MM.1S (cell line): ENCODE results near the gene HOMER3.

Experiments
- DNase-seq: peaks from one replicate; pipeline ENCODE4 v3.0.0-alpha.2; 2015
- H2AFZ ChIP-seq: fragments of 300-600 bp; sonication (generic); 2 replicates; pipeline ENCODE4 v1.6.0; 2016; ENCODE audit warnings: antibody characterized with exemption, low read length
- H3F3A ChIP-seq: fragments of 300-600 bp; sonication (generic); 2 replicates; pipeline ENCODE4 v1.6.1; 2016; ENCODE audit warnings: mild to moderate bottlenecking, antibody characterized with exemption, low read length, moderate library complexity, mixed read lengths; ENCODE audit not compliant: insufficient read depth
- H3K27ac ChIP-seq: fragments of 300-600 bp; sonication (generic); 2 replicates; pipeline ENCODE4 v1.5.1; 2016; ENCODE audit warnings: mild to moderate bottlenecking, low read length
- H3K27me3 ChIP-seq: fragments of 300-600 bp; sonication (generic); replicated peaks from 2 replicates; pipeline ENCODE4 v1.6.0; 2016; ENCODE audit warnings: low read length; ENCODE audit not compliant: insufficient read depth
- H3K36me3 ChIP-seq: fragments of 300-600 bp; sonication (generic); replicated peaks from 2 replicates; pipeline ENCODE4 v1.6.1; 2016; ENCODE audit warnings: mild to moderate bottlenecking, low read length, mixed read lengths; ENCODE audit not compliant: insufficient read depth
- H3K4me1 ChIP-seq: fragments of 300-600 bp; sonication (generic); 2 replicates; pipeline ENCODE4 v1.6.1; 2016; ENCODE audit warnings: low read length, mixed read lengths
- H3K4me2 ChIP-seq: fragments of 300-600 bp; sonication (generic); 2 replicates; pipeline ENCODE4 v1.6.0; 2016; ENCODE audit warnings: low read depth, low read length
- H3K4me3 ChIP-seq: fragments of 300-600 bp; sonication (generic); 2 replicates; pipeline ENCODE4 v1.5.1; 2016; ENCODE audit warnings: low read length, mixed read lengths
- H3K79me2 ChIP-seq: fragments of 300-600 bp; sonication (generic); 2 replicates; pipeline ENCODE4 v1.6.1; 2016; ENCODE audit warnings: mixed run types, low read length, mixed read lengths
- H3K9ac ChIP-seq: fragments of 300-600 bp; sonication (generic); 2 replicates; pipeline ENCODE4 v1.6.1; 2016; ENCODE audit warnings: low read length, mixed read lengths
- H3K9me2 ChIP-seq: fragments of 300-600 bp; sonication (generic); replicated peaks from 2 replicates; pipeline ENCODE4 v1.6.1; 2016; ENCODE audit warnings: mild to moderate bottlenecking, low read length, mixed read lengths; ENCODE audit not compliant: insufficient read depth
- H3K9me3 ChIP-seq: fragments of 300-600 bp; sonication (generic); replicated peaks from 2 replicates; pipeline ENCODE4 v1.6.1; 2016; ENCODE audit warnings: mild to moderate bottlenecking, low read length, mixed read lengths; ENCODE audit not compliant: insufficient read depth
- H4K20me1 ChIP-seq: fragments of 300-600 bp; sonication (generic); 2 replicates; pipeline ENCODE4 v1.6.1; 2016; ENCODE audit warnings: mild to moderate bottlenecking, low read length, moderate library complexity, mixed read lengths; ENCODE audit not compliant: insufficient read depth
- CTCF ChIP-seq: fragments of 300-600 bp; sonication (generic); IDR thresholded peaks from 2 replicates; pipeline ENCODE4 v1.5.1; 2016; ENCODE audit warnings: antibody characterized with exemption, low read length, mixed read lengths
- EZH2 ChIP-seq: fragments of 300-600 bp; sonication (generic); optimal IDR thresholded peaks from 2 replicates; pipeline ENCODE3; 2017; ENCODE audit warnings: low read depth, mild to moderate bottlenecking, antibody characterized with exemption, low read length, mixed read lengths
- EZH2phosphoT487 ChIP-seq: fragments of 300-600 bp; sonication (generic); IDR thresholded peaks from 2 replicates; pipeline ENCODE4 v1.6.1; 2018; ENCODE audit warnings: antibody characterized with exemption, low read length

Gene HOMER3

GRCh38 chr19:18921593-18921992 lies 19.4 kb downstream of the HOMER3 start:
- Histone ChIP-seq H3K4me3 (no peak overlapping the region), H4K20me1 (no peaks in the 10 kb centered on the region), H3F3A (peaks cover 8% of the 10 kb centered on the region), H3K9me2 (no peaks in the 10 kb centered on the region), H3K4me1 (peaks cover 5% of the 10 kb centered on the region), H3K36me3 (peaks cover 9% of the 10 kb centered on the region; the same call in 1 of the 2 replicates), H3K9ac (no peak overlapping the region), H2AFZ (no peak overlapping the region), H3K4me2 (no peak overlapping the region), H3K79me2 (peaks cover 71% of the 10 kb centered on the region), H3K27me3 (no peaks in the 10 kb centered on the region), H3K9me3 (no peaks in the 10 kb centered on the region), H3K27ac (no peak overlapping the region)
- TF ChIP-seq CTCF (no peak), EZH2 (no peak), EZH2phosphoT487 (no peak)
- DNase-seq = no peak

- Histone ChIP-seq H3K4me2 (peak overlapping the region; percentile 94), H3K4me1 (peaks cover 5% of the 10 kb centered on the region), H3K27me3 (no peaks in the 10 kb centered on the region), H3K9me2 (no peaks in the 10 kb centered on the region), H3K79me2 (peaks cover 83% of the 10 kb centered on the region), H3K9me3 (no peaks in the 10 kb centered on the region), H3K36me3 (peaks cover 9% of the 10 kb centered on the region; the same call in 1 of the 2 replicates), H3F3A (peaks cover 8% of the 10 kb centered on the region), H4K20me1 (no peaks in the 10 kb centered on the region), H2AFZ (no peak overlapping the region), H3K4me3 (peak overlapping the region; percentile 99), H3K9ac (peak overlapping the region; percentile 85), H3K27ac (no peak overlapping the region)
- TF ChIP-seq EZH2phosphoT487 (no peak), EZH2 (no peak), CTCF (no peak)
- DNase-seq = no peak
These were observed 20.6 kb downstream of the HOMER3 start for GRCh38 chr19:18920400-18920799.

GRCh38 chr19:18919900-18920214 lies 21.2 kb downstream of the HOMER3 start:
- Histone ChIP-seq H3K27ac (peak overlapping the region; percentile 22; the same call in 1 of the 2 replicates), H4K20me1 (no peaks in the 10 kb centered on the region), H3K36me3 (peaks cover 9% of the 10 kb centered on the region; the same call in 1 of the 2 replicates), H3K4me1 (peaks cover 5% of the 10 kb centered on the region), H3K4me2 (peak overlapping the region; percentile 94), H3K9me2 (no peaks in the 10 kb centered on the region), H3K9me3 (no peaks in the 10 kb centered on the region), H3K4me3 (peak overlapping the region; percentile 99), H3K79me2 (peaks cover 88% of the 10 kb centered on the region), H3K27me3 (no peaks in the 10 kb centered on the region), H2AFZ (0 out of 2 replicates have a peak overlapping the region, but pooled peaks have one; percentile 42), H3F3A (peaks cover 8% of the 10 kb centered on the region), H3K9ac (peak overlapping the region; percentile 85)
- DNase-seq = peak; percentile 13
- no peak for TF ChIP-seq EZH2
- TF ChIP-seq CTCF = no peak
- TF ChIP-seq EZH2phosphoT487 = no peak
